HG02610 (cell line): ENCODE results near the gene PRKCD.

Source experiments
- ATAC-seq: cut with Tn5 transposase; IDR thresholded peaks from one replicate; pipeline ENCODE4 v1.9.1; 2021; ENCODE audit warnings: mild to moderate bottlenecking, moderate library complexity; ENCODE audit not compliant: unreplicated experiment

PRKCD gene

GRCh38 chr3:53230041-53230621 lies 69.1 kb downstream of the PRKCD start:
- no peak for ATAC-seq

GRCh38 chr3:53230789-53231188 lies 69.8 kb downstream of the PRKCD start:
- ATAC-seq: no peak

DNA sequence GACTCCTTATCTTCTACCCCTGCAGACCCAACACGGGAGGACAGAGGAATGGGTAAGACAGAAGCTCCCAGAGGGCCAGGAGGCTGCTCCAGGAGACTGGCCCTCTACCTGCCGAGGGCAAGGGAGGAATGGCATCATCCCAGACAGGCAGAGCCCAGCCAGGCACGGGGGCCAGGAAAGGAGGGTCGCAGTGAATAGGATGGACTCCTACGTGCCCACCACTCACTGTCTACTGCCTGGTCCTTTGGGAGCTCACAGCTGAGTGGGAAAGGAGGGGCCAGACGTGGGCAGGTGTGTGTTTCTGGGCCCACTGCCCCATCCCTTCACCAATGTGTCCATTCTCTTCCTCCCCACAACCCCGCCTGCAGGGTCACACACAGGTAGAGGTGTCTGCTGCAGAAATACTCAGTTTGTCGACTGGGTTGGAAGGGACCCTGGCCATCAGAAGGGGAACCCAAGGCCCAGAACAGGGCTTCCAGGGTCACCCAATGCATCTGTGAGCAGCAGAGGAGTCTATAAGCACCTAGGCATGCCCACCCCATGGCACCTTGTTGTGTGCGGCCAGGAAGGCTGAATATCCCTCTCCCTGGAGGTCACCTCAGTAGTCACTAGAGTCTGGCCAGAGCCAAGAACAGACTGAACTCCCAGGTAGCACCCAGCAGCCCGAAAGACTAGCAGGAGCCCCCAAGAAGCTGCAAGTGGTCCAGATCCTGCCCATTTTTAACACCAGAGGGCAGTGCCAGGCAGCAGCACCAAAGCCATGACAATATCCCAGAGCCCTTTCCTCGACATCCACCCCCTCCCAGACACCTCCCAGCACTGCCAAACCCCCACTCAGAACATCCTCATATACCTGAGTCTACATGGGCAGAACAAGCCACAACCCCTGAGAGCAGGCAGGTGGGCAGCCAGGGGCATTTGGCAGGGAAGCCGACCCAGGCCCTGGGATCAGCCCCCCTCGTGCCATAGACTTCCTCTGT lies 70.8 kb downstream of the PRKCD start:
- no peak for ATAC-seq

GRCh38 chr3:53232641-53233377 lies 71.8 kb downstream of the PRKCD start:
- no peak for ATAC-seq

DNA sequence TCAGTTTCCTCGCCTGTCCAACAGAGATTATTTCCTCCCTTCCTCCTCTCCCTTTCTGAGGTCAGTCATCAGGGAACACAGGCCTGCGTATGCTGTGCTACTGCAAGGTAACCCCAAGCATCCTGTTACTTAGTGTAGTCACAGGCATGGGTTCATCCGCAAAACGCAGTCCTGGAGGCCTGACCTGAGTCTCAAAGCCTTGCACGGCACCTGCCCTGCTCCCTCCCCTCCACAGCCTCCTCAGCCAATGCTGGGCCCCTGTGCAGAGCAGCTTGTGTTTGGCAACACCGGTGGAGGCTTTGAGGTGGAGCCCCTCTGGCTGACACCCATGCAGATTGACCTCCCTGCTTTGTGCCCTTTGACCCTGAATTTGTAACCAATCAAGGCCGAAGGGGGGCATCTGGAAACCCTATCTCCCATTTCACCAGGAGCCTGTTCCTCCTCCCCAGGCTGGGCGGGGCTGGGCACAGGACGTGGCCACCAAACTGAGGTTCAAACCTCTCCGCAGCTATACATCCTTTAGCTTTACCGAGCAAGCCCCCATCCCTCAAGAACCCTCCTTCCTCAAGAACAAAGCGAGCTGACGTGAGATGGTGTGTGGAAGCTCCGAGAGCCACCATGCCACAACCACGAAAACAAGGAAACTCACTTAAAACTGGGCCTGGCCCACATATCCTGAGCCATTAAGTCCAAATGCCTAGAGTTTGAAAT lies 73.3 kb downstream of the PRKCD start:
- no peak for ATAC-seq

DNA sequence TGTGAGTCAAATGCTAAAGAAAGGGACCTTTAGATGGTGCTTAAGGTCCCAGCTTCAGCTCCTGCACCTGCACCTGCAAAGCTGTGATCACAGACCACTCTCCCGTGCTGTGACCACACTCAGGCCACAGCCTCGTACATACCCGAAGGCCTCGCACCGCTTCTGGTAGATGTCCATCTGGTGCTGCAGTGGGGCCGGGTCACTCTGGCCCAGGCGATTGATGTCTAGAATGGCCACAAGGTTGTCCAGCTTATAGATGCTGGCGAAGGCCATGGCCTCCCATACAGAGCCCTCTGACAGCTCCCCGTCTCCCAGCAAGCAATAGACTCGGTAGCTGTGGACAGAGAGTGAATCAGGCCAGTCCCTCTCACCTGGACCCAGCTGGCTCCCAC lies 73.8 kb downstream of the PRKCD start:
- no peak for ATAC-seq

DNA sequence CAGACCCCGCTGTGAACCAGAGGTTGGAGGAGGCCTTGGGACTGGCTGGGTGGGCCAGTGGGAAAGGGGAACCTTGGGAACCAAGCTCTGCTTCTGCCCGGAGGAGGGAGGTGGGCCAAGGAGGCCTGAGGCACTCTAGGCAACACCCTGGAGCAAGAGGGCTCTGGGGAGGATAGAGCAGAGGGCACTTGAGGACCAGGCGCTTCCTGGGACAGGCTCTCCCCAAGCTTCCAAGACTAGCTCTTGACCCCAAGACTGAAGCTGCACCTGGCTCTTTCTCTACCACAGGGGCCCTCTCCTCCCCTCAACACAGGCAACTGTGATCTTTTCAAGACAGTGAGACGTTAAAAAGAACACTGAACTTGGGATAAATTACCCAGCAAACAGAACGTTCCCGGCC lies 74.5 kb downstream of the PRKCD start:
- ATAC-seq: no peak

DNA sequence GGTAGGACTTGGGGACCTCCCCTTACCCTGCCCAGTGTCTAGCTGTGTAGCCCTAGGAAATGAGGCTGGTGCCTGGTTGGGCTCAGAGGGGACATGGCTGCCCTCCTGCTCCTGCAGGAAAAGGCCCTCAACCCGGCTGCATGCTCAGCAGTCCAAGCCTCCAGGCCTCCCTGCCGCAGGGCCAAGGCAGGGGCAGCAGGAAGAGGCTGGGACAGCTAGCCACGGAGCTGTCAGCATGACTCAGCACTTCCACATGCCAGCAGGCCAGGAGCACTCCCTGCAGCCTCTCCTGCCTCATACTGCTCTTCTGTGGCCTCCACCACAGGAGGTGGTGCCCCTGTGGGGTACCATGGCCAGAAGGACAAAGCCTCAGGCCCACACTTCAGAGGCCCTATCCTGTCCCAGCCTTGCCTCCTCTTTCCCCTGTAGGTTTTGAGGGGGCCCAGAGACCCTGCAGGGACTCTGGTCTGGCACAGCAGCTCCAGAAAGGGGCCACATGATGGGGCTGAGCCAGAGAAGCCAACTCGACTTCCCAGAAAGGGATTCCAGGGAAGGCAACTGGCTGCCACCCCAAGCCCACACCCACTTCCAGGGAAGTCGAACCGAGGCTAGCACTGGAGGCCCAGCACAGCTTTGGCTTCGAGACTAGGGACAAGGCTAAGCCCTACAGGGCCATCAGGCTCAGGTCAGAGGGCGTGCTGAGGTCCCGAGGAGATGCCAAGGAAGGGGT lies 75.3 kb downstream of the PRKCD start:
- ATAC-seq: no peak

DNA sequence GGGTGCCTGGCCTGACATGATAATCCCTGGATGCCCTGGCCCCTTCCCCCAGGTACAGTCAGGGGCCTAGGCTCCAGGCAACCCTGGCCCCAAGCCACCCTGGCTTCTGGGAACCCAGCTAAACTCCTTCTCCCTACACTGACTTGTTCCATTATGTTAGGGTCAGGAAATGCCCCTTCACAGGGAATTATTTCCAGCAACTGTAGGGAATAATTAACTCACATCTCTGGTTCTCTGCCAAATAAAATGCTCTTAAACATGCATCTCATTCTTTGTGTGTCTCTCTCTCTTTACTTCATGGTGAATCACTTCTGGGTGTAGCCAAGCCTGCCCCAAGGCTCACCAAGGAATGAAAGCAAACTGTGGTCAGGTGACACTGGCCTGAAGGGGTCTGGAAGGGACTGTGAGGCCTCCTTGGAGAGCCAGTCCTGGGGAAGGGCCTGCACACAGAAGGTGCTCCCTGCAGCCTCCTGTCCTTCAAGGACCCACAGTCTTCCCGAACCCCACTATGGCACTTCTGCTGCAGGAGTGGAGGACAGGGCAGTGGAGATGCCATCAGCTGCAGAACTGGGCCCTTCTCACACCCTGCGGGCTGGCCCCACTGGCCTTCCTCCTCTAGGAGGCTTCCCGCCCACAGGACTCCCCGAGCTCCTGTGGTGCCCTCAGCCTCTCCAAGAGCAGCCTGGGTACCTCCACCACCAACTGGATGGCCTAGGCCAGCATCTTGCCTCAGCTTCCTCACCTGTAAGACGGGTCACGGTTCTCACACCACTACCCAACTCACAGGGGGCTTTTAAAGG lies 77.2 kb downstream of the PRKCD start:
- ATAC-seq: no peak

- ATAC-seq: no peak
Measured at GRCh38 chr3:53238886-53239285, 77.9 kb downstream of the PRKCD start.

DNA sequence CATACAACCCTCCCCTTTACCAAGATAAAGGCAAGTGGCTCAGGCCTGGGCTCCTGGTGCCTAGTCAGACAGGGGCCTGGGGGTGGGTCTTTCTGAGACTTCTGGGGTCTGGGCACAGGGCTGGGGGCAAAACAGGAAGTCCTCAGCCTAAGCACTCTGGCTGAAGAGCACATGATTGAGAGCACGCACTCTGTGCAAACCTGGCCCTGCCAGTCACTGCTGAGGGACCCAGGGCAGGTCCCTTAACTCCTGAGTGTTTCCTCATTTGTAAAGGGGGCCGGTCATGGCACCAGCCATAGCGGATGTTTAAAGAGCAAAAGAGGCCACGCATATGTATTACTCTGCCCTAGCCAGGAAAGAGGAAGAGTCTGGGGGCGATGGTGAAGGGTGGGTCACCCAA lies 78.8 kb downstream of the PRKCD start:
- no peak for ATAC-seq

- ATAC-seq: no peak
Measured at GRCh38 chr3:53240989-53241972, 80.3 kb downstream of the PRKCD start.

DNA sequence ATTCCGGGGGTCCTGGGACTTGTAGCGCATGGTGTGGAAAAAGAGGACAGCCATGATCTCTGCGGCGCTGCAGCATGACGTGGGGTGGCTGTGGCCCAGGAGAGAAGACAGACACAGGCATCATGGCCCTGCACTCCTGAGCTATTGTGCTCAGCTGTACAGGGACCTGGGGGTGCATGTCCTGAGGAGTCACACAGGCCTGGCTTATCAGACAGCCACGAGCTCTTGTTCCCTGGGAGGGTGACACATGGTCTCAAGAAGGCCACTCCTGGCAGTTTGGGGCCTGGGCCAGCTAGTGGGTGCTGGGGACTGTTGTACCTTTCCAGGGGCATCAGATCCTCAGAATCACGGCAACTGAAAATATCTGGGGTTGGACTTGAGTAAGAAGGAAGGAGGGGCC lies 81.1 kb downstream of the PRKCD start:
- no peak for ATAC-seq
